Calu3 (cell line): ENCODE results near the gene AMELX. TPM values are rescaled to one million over a fixed set of nuclear protein-coding genes. Genes with fewer than 3 reads are reported as not detected.

ENCODE experiments used
- BruUV-seq: library from RNA; stranded (reverse); fragments of 400-500 nt; replicated peaks from 2 replicates; lab custom pipeline; 2021; lab: Mats Ljungman, UMichigan
- CTCF ChIA-PET: fragments of 300-600 bp; sonication (Branson Sonifier 250); formaldehyde crosslinking; loops from one replicate; lab custom pipeline; 2022; ENCODE audit warnings: antibody characterized with exemption; lab: Charles Lee
- DNase-seq: peaks from one replicate; pipeline ENCODE4 v3.0.0; 2022
- H3K27ac Mint-ChIP-seq: one replicate; pipeline ENCODE4 v1.8.0; 2022; ENCODE audit warnings: mixed read lengths; ENCODE audit not compliant: unreplicated experiment
- H3K27me3 Mint-ChIP-seq: one replicate; pipeline ENCODE4 v1.8.0; 2022; ENCODE audit warnings: mixed read lengths; ENCODE audit not compliant: unreplicated experiment
- H3K36me3 Mint-ChIP-seq: one replicate; pipeline ENCODE4 v1.8.0; 2022; ENCODE audit warnings: mild to moderate bottlenecking, moderate library complexity, mixed read lengths; ENCODE audit not compliant: insufficient read depth, unreplicated experiment
- H3K4me1 Mint-ChIP-seq: one replicate; pipeline ENCODE4 v1.8.0; 2022; ENCODE audit warnings: mild to moderate bottlenecking, low read depth, mixed read lengths; ENCODE audit not compliant: unreplicated experiment
- H3K4me3 Mint-ChIP-seq: one replicate; pipeline ENCODE4 v1.8.0; 2022; ENCODE audit warnings: mild to moderate bottlenecking, low read depth, moderate library complexity, mixed read lengths; ENCODE audit not compliant: unreplicated experiment
- H3K9me3 Mint-ChIP-seq: one replicate; pipeline ENCODE4 v1.8.0; 2022; ENCODE audit warnings: low read depth, mixed read lengths; ENCODE audit not compliant: unreplicated experiment
- CTCF ChIP-seq: fragments of 200-600 bp; IDR thresholded peaks from one replicate; pipeline ENCODE4 v1.8.0; 2022; ENCODE audit warnings: antibody characterized with exemption; ENCODE audit not compliant: unreplicated experiment
- intact Hi-C: fragments of 100-400 bp; cut with micrococcal nuclease; formaldehyde crosslinking; loops from one replicate; pipeline ENCODE4 v1.10.0; 2022; ENCODE audit not compliant: unreplicated experiment
- total RNA-seq: library from RNA; stranded (reverse); gene quantifications from 2 replicates; pipeline ENCODE4 v1.2.3, GENCODE V29; 2022

The AMELX gene
- total RNA-seq, 1 experiment from 2014 or later: not detected

- TF ChIP-seq CTCF: no peak
- H3K27me3 Mint-ChIP-seq: no peaks in the 10 kb centered on the region
- H3K9me3 Mint-ChIP-seq: no peaks in the 10 kb centered on the region
- CTCF ChIA-PET: no interaction called here
- no peak overlapping the region for H3K27ac Mint-ChIP-seq
- BruUV-seq: no TSS peak
- H3K4me3 Mint-ChIP-seq: no peak overlapping the region
- H3K36me3 Mint-ChIP-seq: no peaks in the 10 kb centered on the region
- no peak for DNase-seq
- intact Hi-C loops: loop anchor here (10.0 kb wide), 1 partner anchor 125 kb away; no protein-coding TSS in a partner anchor
- peaks cover 23% of the 10 kb centered on the region for H3K4me1 Mint-ChIP-seq
These were observed 23.2 kb upstream of the AMELX start for GRCh38 chrX:11269996-11270395.

GRCh38 chrX:11272290-11272689 lies 20.9 kb upstream of the AMELX start:
- Mint-ChIP-seq H3K9me3 (no peaks in the 10 kb centered on the region), H3K4me3 (no peak overlapping the region), H3K4me1 (peaks cover 19% of the 10 kb centered on the region), H3K27me3 (no peaks in the 10 kb centered on the region), H3K36me3 (no peaks in the 10 kb centered on the region), H3K27ac (no peak overlapping the region)
- no peak for DNase-seq
- CTCF ChIA-PET: no interaction called here
- intact Hi-C loops: no loop called here
- no peak for TF ChIP-seq CTCF
- BruUV-seq: no TSS peak

GRCh38 chrX:11272863-11273262 lies 20.4 kb upstream of the AMELX start:
- no peak for DNase-seq
- intact Hi-C loops: no loop called here
- Mint-ChIP-seq H3K4me3 (no peak overlapping the region), H3K4me1 (peaks cover 13% of the 10 kb centered on the region), H3K36me3 (no peaks in the 10 kb centered on the region), H3K27me3 (no peaks in the 10 kb centered on the region), H3K27ac (no peak overlapping the region), H3K9me3 (no peaks in the 10 kb centered on the region)
- no peak for TF ChIP-seq CTCF
- CTCF ChIA-PET: no interaction called here
- no TSS peak for BruUV-seq

- Mint-ChIP-seq H3K4me3 (no peak overlapping the region), H3K27ac (no peak overlapping the region), H3K4me1 (peaks cover 10% of the 10 kb centered on the region), H3K36me3 (no peaks in the 10 kb centered on the region), H3K9me3 (no peaks in the 10 kb centered on the region), H3K27me3 (no peaks in the 10 kb centered on the region)
- intact Hi-C loops: no loop called here
- no TSS peak for BruUV-seq
- no peak for TF ChIP-seq CTCF
- CTCF ChIA-PET: no interaction called here
- DNase-seq: no peak
These were observed 19.7 kb upstream of the AMELX start for GRCh38 chrX:11273544-11273943.
